Activated CD4-positive, alpha-beta T cell treated with anti-CD3 and anti-CD28 coated beads, Interleukin-2, amount 10 ng/mL, durations not matched to agents 24 days and 14 days (primary cell): Measurements from ENCODE around the gene RASAL1. TPM values are rescaled to one million over a fixed set of nuclear protein-coding genes. Genes with fewer than 3 reads are reported as not detected.

Experiments used
- DNase-seq: peaks from one replicate; pipeline ENCODE4 v3.0.0; 2022
- H3K27ac Mint-ChIP-seq: one replicate; pipeline ENCODE4 v1.8.0; 2022; ENCODE audit warnings: mild to moderate bottlenecking, mixed read lengths
- H3K27me3 Mint-ChIP-seq: one replicate; pipeline ENCODE4 v1.8.0; 2022; ENCODE audit warnings: mixed read lengths
- H3K36me3 Mint-ChIP-seq: one replicate; pipeline ENCODE4 v1.8.0; 2022; ENCODE audit warnings: low read depth, mild to moderate bottlenecking, mixed read lengths
- H3K4me1 Mint-ChIP-seq: one replicate; pipeline ENCODE4 v1.8.0; 2021; ENCODE audit warnings: mixed read lengths
- H3K4me3 Mint-ChIP-seq: one replicate; pipeline ENCODE4 v1.8.0; 2022; ENCODE audit warnings: mild to moderate bottlenecking, moderate library complexity, mixed read lengths
- H3K9me3 Mint-ChIP-seq: one replicate; pipeline ENCODE4 v1.8.0; 2021; ENCODE audit warnings: mixed read lengths
- intact Hi-C: fragments of 100-400 bp; cut with micrococcal nuclease; formaldehyde crosslinking; loops from one replicate; pipeline ENCODE4 v1.15.1; 2023
- total RNA-seq: library from RNA; stranded (reverse); gene quantifications from 2 replicates; pipeline ENCODE4 v1.2.3, GENCODE V29; 2022

The RASAL1 gene
- total RNA-seq, 1 donor from 2014 or later, result 1.1 TPM

- Mint-ChIP-seq H3K27me3 (peaks cover 31% of the 10 kb centered on the region), H3K4me3 (no peak overlapping the region), H3K9me3 (no peaks in the 10 kb centered on the region), H3K36me3 (no peaks in the 10 kb centered on the region), H3K4me1 (no peaks in the 10 kb centered on the region), H3K27ac (no peak overlapping the region)
- intact Hi-C loops, result no loop called here
- no peak for DNase-seq
Observed at GRCh38 chr12:113057565-113058485, 77.7 kb downstream of the RASAL1 start.

- H3K27ac Mint-ChIP-seq, result no peak within 1 kb of the TSS
- no peaks in the 10 kb centered on the region for H3K4me1 Mint-ChIP-seq
- DNase-seq, result peak; percentile 64
- H3K9me3 Mint-ChIP-seq, result no peaks in the 10 kb centered on the region
- H3K36me3 Mint-ChIP-seq, result no peaks in the 10 kb centered on the region
- intact Hi-C loops, result no loop called here
- H3K27me3 Mint-ChIP-seq, result peaks cover 31% of the 10 kb centered on the region
- peak within 1 kb of the TSS; percentile 42 for H3K4me3 Mint-ChIP-seq
Observed at GRCh38 chr12:113056631-113057488, 78.7 kb downstream of the RASAL1 start, which contains the start of gene DTX1. TSS of gene DTX1 (plus strand) at chr12:113056730. CDS start at chr12:113058193, 1,463 bp downstream.

- intact Hi-C loops, result no loop called here
- Mint-ChIP-seq H3K27ac (no peak overlapping the region), H3K4me3 (peak overlapping the region; percentile 42), H3K9me3 (no peaks in the 10 kb centered on the region), H3K4me1 (no peaks in the 10 kb centered on the region), H3K27me3 (peaks cover 31% of the 10 kb centered on the region), H3K36me3 (no peaks in the 10 kb centered on the region)
- no peak for DNase-seq
Observed at GRCh38 chr12:113056381-113056630, 79.3 kb downstream of the RASAL1 start.

- H3K36me3 Mint-ChIP-seq, result no peaks in the 10 kb centered on the region
- H3K9me3 Mint-ChIP-seq, result no peaks in the 10 kb centered on the region
- H3K27me3 Mint-ChIP-seq, result peaks cover 31% of the 10 kb centered on the region
- H3K4me1 Mint-ChIP-seq, result no peaks in the 10 kb centered on the region
- intact Hi-C loops, result no loop called here
- DNase-seq, result no peak
- H3K27ac Mint-ChIP-seq, result no peak overlapping the region
- H3K4me3 Mint-ChIP-seq, result peak overlapping the region; percentile 42
Observed at GRCh38 chr12:113055594-113056380, 79.8 kb downstream of the RASAL1 start.

- intact Hi-C loops, result no loop called here
Observed at GRCh38 chr12:113054948-113055486, 80.5 kb downstream of the RASAL1 start.

GRCh38 chr12:113052326-113052725 lies 83.2 kb downstream of the RASAL1 start:
- peaks cover 32% of the 10 kb centered on the region for H3K27me3 Mint-ChIP-seq

More at GRCh38 chr12:113054948-113055486, 80.5 kb downstream of the RASAL1 start:
- H3K4me3 Mint-ChIP-seq, result no peak overlapping the region
- no peaks in the 10 kb centered on the region for H3K9me3 Mint-ChIP-seq
- peaks cover 34% of the 10 kb centered on the region for H3K27me3 Mint-ChIP-seq
- no peaks in the 10 kb centered on the region for H3K36me3 Mint-ChIP-seq
- H3K4me1 Mint-ChIP-seq, result no peaks in the 10 kb centered on the region
- no peak for DNase-seq
- no peak overlapping the region for H3K27ac Mint-ChIP-seq

GRCh38 chr12:113051759-113052158 lies 83.8 kb downstream of the RASAL1 start:
- no peak overlapping the region for H3K4me3 Mint-ChIP-seq

More at GRCh38 chr12:113052326-113052725, 83.2 kb downstream of the RASAL1 start:
- no peaks in the 10 kb centered on the region for H3K9me3 Mint-ChIP-seq
- no peak overlapping the region for H3K4me3 Mint-ChIP-seq
- intact Hi-C loops, result no loop called here
- H3K27ac Mint-ChIP-seq, result no peak overlapping the region
- H3K36me3 Mint-ChIP-seq, result no peaks in the 10 kb centered on the region
- no peaks in the 10 kb centered on the region for H3K4me1 Mint-ChIP-seq
- no peak for DNase-seq

GRCh38 chr12:113050795-113051194 lies 84.8 kb downstream of the RASAL1 start:
- H3K4me1 Mint-ChIP-seq, result no peaks in the 10 kb centered on the region
- intact Hi-C loops, result no loop called here
- no peak for DNase-seq
- H3K9me3 Mint-ChIP-seq, result no peaks in the 10 kb centered on the region
- no peak overlapping the region for H3K4me3 Mint-ChIP-seq
- no peaks in the 10 kb centered on the region for H3K36me3 Mint-ChIP-seq
- H3K27me3 Mint-ChIP-seq, result peaks cover 25% of the 10 kb centered on the region
- H3K27ac Mint-ChIP-seq, result no peak overlapping the region

More at GRCh38 chr12:113051759-113052158, 83.8 kb downstream of the RASAL1 start:
- Mint-ChIP-seq H3K9me3 (no peaks in the 10 kb centered on the region), H3K27ac (no peak overlapping the region), H3K36me3 (no peaks in the 10 kb centered on the region), H3K27me3 (peaks cover 32% of the 10 kb centered on the region), H3K4me1 (no peaks in the 10 kb centered on the region)
- no peak for DNase-seq
- intact Hi-C loops, result no loop called here

GRCh38 chr12:113049976-113050742 lies 85.4 kb downstream of the RASAL1 start:
- H3K27ac Mint-ChIP-seq, result no peak overlapping the region
- no peaks in the 10 kb centered on the region for H3K9me3 Mint-ChIP-seq
- H3K4me1 Mint-ChIP-seq, result no peaks in the 10 kb centered on the region
- H3K27me3 Mint-ChIP-seq, result peaks cover 22% of the 10 kb centered on the region
- H3K36me3 Mint-ChIP-seq, result no peaks in the 10 kb centered on the region
- intact Hi-C loops, result no loop called here
- DNase-seq, result no peak
- no peak overlapping the region for H3K4me3 Mint-ChIP-seq

Other genes starting within 250 kb of the RASAL1 start
- 24.5 and 28.0 TPM in 2 replicates for gene OAS1, start 228.8 kb downstream of the RASAL1 start, total RNA-seq
- 47.5 and 48.9 TPM in 2 replicates for gene OAS3, start 197.3 kb downstream of the RASAL1 start, total RNA-seq
- gene OAS2, start 157.2 kb downstream of the RASAL1 start, total RNA-seq, result 111 and 118 TPM in 2 replicates
- gene DTX1, start 79.0 kb downstream of the RASAL1 start, total RNA-seq, result 0.09 and 0.21 TPM in 2 replicates
- gene CFAP73, start 14.0 kb upstream of the RASAL1 start, total RNA-seq, result not detected in 2 replicates
- gene DDX54, start 49.7 kb upstream of the RASAL1 start, total RNA-seq, result 122 and 127 TPM in 2 replicates
- 25.5 and 25.8 TPM in 2 replicates for gene RITA1, start 50.0 kb upstream of the RASAL1 start, total RNA-seq
- 31.0 and 33.7 TPM in 2 replicates for gene TPCN1, start 85.7 kb upstream of the RASAL1 start, total RNA-seq
- gene SLC8B1, start 199.3 kb upstream of the RASAL1 start, total RNA-seq, result 19.5 and 20.0 TPM in 2 replicates
- gene PLBD2, start 222.8 kb upstream of the RASAL1 start, total RNA-seq, result 16.0 and 16.3 TPM in 2 replicates